Fibroblast of lung (primary cell): ENCODE measurements around the gene PGGHG. TPM values are rescaled to one million over a fixed set of nuclear protein-coding genes. Genes with fewer than 3 reads are reported as not detected.
"Not testable (repeated sequence)": the region's sequence is repeated elsewhere in the genome, so short reads cannot be mapped to it uniquely, and the experiment has no call there.

Source experiments
- DNase-seq, 2 donors: peaks; one replicate each; pipeline versions ENCODE4 v3.0.0 to v3.0.0-alpha.2; 2010; ENCODE audit warnings: low read depth in 2 of 2
- H2AFZ ChIP-seq: 2 replicates; pipeline ENCODE4 v1.5.1; 2012; ENCODE audit warnings: low read length, control low read depth, inconsistent platforms
- H3K27ac ChIP-seq: 2 replicates; pipeline ENCODE4 v1.5.1; 2011; ENCODE audit warnings: low read length, control low read depth; ENCODE audit not compliant: insufficient read depth
- H3K27me3 ChIP-seq: 2 replicates; pipeline ENCODE4 v1.5.1; 2011; ENCODE audit warnings: mild to moderate bottlenecking, low read length; ENCODE audit not compliant: control insufficient read depth, insufficient read depth
- H3K36me3 ChIP-seq: 2 replicates; pipeline ENCODE4 v1.5.1; 2011; ENCODE audit warnings: low read length; ENCODE audit not compliant: control insufficient read depth, insufficient read depth
- H3K4me1 ChIP-seq: 2 replicates; pipeline ENCODE4 v1.5.1; 2011; ENCODE audit warnings: low read length; ENCODE audit not compliant: control insufficient read depth, insufficient read depth; ENCODE audit errors: extremely low read depth
- H3K4me2 ChIP-seq: 2 replicates; pipeline ENCODE4 v1.5.1; 2011; ENCODE audit warnings: low read length, control low read depth; ENCODE audit not compliant: insufficient read depth; ENCODE audit errors: extremely low read depth
- H3K4me3 ChIP-seq, 4 experiments: fragments of 200-600 bp in 1 of 4; sonication (generic) in 1 of 4; replicated peaks in 1 of 4; 2 replicates each; pipeline ENCODE4 v1.5.1; 2011 to 2016; ENCODE audit warnings: low read length in 4 of 4, low read depth in 3 of 4, mild to moderate bottlenecking in 3 of 4, control low read depth in 2 of 4, inconsistent platforms in 1 of 4, mixed read lengths in 1 of 4; ENCODE audit not compliant: insufficient read depth in 1 of 4; ENCODE audit errors: control extremely low read depth in 1 of 4
- H3K79me2 ChIP-seq: 2 replicates; pipeline ENCODE4 v1.5.1; 2012; ENCODE audit warnings: mild to moderate bottlenecking, low read length, inconsistent platforms; ENCODE audit not compliant: control insufficient read depth, insufficient read depth
- H3K9ac ChIP-seq: 2 replicates; pipeline ENCODE4 v1.5.1; 2011; ENCODE audit warnings: mild to moderate bottlenecking, low read length, control low read depth; ENCODE audit not compliant: insufficient read depth
- H3K9me3 ChIP-seq: 2 replicates; pipeline ENCODE4 v1.5.1; 2012; ENCODE audit warnings: low read depth, low read length; ENCODE audit not compliant: control insufficient read depth, insufficient read depth
- H4K20me1 ChIP-seq: 2 replicates; pipeline ENCODE4 v1.5.1; 2011; ENCODE audit warnings: low read length; ENCODE audit not compliant: control insufficient read depth, insufficient read depth; ENCODE audit errors: extremely low read depth
- EZH2 ChIP-seq: IDR thresholded peaks from 2 replicates; pipeline ENCODE4 v1.5.1; 2012; ENCODE audit warnings: low read length, control low read depth, mild to moderate bottlenecking; ENCODE audit errors: missing control alignments
- polyA plus RNA-seq, 2 donors: library from polyadenylated mRNA; depleted of rRNA in 1 of 2; stranded (reverse) in 1 of 2; unstranded in 1 of 2; fragments of >200 nt; gene quantifications; 2 replicates each; pipeline ENCODE4 v1.2.1, GENCODE V29; 2011 to 2012; ENCODE audit warnings: missing spikeins in 1 of 2
- total RNA-seq: library from RNA; depleted of rRNA; stranded (reverse); fragments of >200 nt; gene quantifications from 2 replicates; pipeline ENCODE4 v1.2.1, GENCODE V29; 2014
- TF ChIP-seq, protein P1 (sequence below), 2 donors: IDR thresholded peaks in 1 of 2; conservative IDR thresholded peaks in 1 of 2; 1 replicate in 1 of 2; 2 replicates in 1 of 2; pipeline ENCODE4 v1.5.1; 2011 to 2012; ENCODE audit warnings: low read length in 2 of 2, control low read depth in 1 of 2, inconsistent platforms in 1 of 2, low read depth in 1 of 2, mild to moderate bottlenecking in 1 of 2

PGGHG gene
- total and polyA plus RNA-seq, 2 donors (not counting 1 experiment from before 2014, with no cell fraction given), result 4.6 to 8.4 TPM

DNA sequence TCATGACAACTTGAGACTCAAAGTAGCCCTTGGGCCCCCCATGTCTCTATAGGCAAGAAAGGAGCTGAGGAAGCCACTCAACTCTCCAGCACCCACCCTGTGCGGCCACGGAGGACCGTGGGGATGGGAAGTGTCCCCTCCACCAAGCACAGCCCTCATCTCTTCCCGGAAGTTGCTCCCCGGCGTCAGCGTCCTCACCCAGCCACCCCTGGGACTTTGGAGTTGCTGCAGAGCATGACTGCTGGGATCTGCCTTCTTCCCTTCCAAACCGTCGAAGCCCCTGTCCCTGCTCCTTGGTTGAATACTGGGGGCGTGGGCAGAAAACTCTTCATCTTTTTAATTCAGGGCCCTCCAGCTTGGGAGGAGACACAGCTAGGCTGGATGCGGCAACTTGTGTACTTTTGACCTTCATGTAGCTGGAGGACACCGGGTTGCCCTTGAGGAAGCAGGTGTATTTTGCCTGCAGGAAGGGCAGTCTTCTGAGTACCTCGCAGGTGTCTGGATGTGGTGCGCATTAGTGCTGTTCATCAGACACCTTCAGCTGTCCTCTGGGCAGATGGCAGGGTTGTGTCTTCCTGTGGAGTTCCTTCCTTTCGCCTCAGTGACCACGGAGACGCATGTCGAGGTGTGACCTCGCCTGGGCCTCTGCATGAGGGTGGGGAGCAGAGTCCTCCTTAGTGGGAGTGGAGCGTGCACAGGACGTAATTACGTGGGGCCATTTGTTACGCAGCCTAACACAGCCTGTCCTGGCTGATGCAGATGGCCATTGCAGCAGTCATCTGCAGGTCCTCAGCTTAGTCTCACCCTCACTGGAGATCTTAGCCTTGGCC is 43.9 kb downstream of the PGGHG start:
- Histone ChIP-seq H3K4me1 (no peaks in the 10 kb centered on the region), H4K20me1 (no peaks in the 10 kb centered on the region), H3K4me2 (no peak overlapping the region), H3K27me3 (no peaks in the 10 kb centered on the region), H3K9ac (no peak overlapping the region), H3K36me3 (no peaks in the 10 kb centered on the region), H3K4me3 (no peak overlapping the region), H3K79me2 (no peaks in the 10 kb centered on the region), H3K9me3 (no peaks in the 10 kb centered on the region), H2AFZ (no peak overlapping the region), H3K27ac (no peak overlapping the region)
- no peak for DNase-seq
- no peak for TF ChIP-seq EZH2
- TF ChIP-seq, protein P1, sequence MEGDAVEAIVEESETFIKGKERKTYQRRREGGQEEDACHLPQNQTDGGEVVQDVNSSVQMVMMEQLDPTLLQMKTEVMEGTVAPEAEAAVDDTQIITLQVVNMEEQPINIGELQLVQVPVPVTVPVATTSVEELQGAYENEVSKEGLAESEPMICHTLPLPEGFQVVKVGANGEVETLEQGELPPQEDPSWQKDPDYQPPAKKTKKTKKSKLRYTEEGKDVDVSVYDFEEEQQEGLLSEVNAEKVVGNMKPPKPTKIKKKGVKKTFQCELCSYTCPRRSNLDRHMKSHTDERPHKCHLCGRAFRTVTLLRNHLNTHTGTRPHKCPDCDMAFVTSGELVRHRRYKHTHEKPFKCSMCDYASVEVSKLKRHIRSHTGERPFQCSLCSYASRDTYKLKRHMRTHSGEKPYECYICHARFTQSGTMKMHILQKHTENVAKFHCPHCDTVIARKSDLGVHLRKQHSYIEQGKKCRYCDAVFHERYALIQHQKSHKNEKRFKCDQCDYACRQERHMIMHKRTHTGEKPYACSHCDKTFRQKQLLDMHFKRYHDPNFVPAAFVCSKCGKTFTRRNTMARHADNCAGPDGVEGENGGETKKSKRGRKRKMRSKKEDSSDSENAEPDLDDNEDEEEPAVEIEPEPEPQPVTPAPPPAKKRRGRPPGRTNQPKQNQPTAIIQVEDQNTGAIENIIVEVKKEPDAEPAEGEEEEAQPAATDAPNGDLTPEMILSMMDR (conservative IDR thresholded peaks at IDR 0.05 in 1 of 2, IDR thresholded peaks at IDR 0.05 in 1 of 2; ENCODE audit: low read depth in 1 of 2, low read length in 2 of 2), result no peak

DNA sequence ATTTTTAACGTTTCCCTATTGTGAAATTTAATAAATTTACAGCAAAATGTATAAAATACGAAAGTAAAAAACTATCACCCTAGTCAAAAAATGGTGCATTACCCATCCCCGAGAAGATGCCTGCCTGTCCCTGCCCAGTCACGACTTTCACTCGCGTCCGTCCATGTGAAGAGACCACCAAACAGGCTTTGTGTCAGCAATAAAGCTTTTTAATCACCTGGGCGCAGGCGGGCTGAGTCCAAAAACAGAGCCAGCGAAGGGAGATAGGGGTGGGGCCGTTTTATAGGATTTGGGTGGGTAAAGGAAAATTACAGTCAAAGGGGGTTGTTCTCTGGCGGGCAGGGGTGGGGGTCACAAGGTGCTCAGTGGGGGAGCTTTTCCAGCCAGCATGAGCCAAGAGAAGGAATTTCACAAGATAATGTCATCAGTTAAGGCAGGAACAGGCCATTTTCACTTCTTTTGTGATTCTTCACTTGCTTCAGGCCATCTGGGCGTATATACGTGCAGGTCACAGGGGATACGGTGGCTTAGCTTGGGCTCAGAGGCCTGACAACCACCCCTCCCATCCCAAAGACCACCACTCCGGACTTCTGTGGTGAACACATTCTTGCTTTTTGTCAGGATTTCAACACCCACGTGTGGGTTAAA is 44.8 kb downstream of the PGGHG start:
- not testable (repeated sequence) for H3K4me2 ChIP-seq, H3K9me3 ChIP-seq, H4K20me1 ChIP-seq, H3K79me2 ChIP-seq, H3K27ac ChIP-seq, H3K4me3 ChIP-seq, H3K27me3 ChIP-seq, DNase-seq, H2AFZ ChIP-seq, H3K9ac ChIP-seq, H3K36me3 ChIP-seq, H3K4me1 ChIP-seq

DNA sequence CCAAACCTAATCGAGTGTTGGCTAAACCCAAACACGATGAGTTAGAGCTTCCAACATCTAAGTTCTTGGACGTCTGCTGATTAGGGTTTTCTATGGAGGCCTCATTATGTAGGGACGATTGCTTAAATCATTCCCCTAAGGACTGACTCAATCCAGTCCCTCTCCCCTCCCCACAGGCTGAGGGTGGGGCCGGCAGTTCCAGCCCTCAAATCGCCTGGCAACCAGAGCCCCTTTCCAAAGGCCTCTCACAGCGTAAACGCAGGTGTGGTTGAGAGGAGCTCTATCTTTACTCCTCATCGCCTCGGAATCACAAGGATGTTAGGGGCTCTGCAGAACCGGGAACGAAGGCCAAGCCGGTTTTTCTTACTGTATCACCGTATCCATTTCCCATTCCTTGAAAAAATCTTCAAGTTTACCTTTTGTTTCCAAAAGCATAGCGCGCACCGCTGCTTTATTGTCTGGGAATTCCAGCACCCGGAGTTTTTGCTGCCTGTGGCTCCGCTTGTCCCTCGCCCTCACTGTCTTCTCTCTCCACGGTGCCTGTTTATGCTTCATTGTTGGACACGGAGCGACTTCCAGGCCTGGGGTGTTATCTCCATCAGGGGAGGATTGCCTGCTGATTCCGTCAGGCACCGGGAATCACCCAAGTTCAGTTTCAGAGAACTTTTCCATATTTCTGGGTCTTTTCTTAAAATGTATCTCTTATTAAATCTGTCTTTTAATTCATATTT is 45.5 kb downstream of the PGGHG start:
- Histone ChIP-seq H2AFZ (no peak overlapping the region), H4K20me1 (no peaks in the 10 kb centered on the region), H3K4me2 (no peak overlapping the region), H3K27me3 (no peaks in the 10 kb centered on the region), H3K27ac (no peak overlapping the region), H3K4me3 (no peak overlapping the region), H3K9ac (no peak overlapping the region), H3K79me2 (no peaks in the 10 kb centered on the region), H3K36me3 (no peaks in the 10 kb centered on the region), H3K4me1 (no peaks in the 10 kb centered on the region), H3K9me3 (no peaks in the 10 kb centered on the region)
- TF ChIP-seq EZH2, result no peak
- TF ChIP-seq, protein P1 (conservative IDR thresholded peaks at IDR 0.05 in 1 of 2, IDR thresholded peaks at IDR 0.05 in 1 of 2; ENCODE audit: low read depth in 1 of 2, low read length in 2 of 2), result no peak
- DNase-seq, result peak in 1 of 2 donors; percentile 55
